IMR-90 (cell line): ENCODE measurements around the gene PPAT.

Experiments used
- CTCF ChIP-seq: conservative IDR thresholded peaks from 2 replicates; pipeline ENCODE4 v1.5.1; 2012; ENCODE audit warnings: mild to moderate bottlenecking, low read depth, low read length, improper control_type of control experiment
- ELK1 ChIP-seq: fragments of 150-350 bp; IDR thresholded peaks from 2 replicates; pipeline ENCODE4 v1.6.1; 2016; ENCODE audit warnings: low read depth, mild to moderate bottlenecking, low read length, moderate library complexity, borderline replicate concordance
- FOS ChIP-seq: fragments of 150-350 bp; IDR thresholded peaks from 2 replicates; pipeline ENCODE4 v1.6.1; 2016; ENCODE audit warnings: low read depth, low read length
- POLR2A ChIP-seq: IDR thresholded peaks from 2 replicates; pipeline ENCODE4 v1.6.1; 2012; ENCODE audit warnings: mild to moderate bottlenecking, low read depth, low read length
- RAD21 ChIP-seq: IDR thresholded peaks from 2 replicates; pipeline ENCODE4 v1.6.1; 2012; ENCODE audit warnings: low read length, improper control_type of control experiment
- RCOR1 ChIP-seq: IDR thresholded peaks from 2 replicates; pipeline ENCODE4 v1.6.1; 2012; ENCODE audit warnings: mild to moderate bottlenecking, low read length, improper control_type of control experiment; ENCODE audit not compliant: insufficient replicate concordance

DNA sequence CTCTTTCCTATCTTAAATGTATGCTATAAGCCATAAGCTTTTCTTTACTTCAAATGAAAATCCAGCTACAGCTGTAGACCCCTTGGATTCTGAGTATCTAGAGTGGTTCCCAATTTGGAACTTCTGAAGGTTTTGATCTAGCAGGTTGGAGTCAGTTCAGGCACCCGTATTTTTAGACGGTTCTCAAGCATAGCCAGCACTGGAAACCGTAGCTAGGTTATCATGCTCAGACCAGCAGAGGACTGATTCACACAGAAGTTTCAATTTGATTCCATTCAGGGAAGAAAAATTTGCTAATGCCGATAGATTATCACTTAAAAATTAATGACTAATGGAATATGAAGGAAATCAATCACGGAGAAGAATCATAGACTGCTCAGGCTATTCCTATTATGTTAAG is 11.2 kb downstream of the PPAT start:
- TF ChIP-seq CTCF = no peak
- TF ChIP-seq FOS = no peak
- no peak for TF ChIP-seq POLR2A
- TF ChIP-seq RAD21 = no peak
- TF ChIP-seq ELK1 = no peak
- TF ChIP-seq RCOR1 = no peak
